ENCODE measurements around the gene UBE2O. TPM values are rescaled to one million over a fixed set of nuclear protein-coding genes. Genes with fewer than 3 reads are reported as not detected.
A peak's percentile ranks its signal among the peaks of the same experiment; 100 is the strongest.

Gene UBE2O
- total RNA-seq, 1 donor from 2014 or later = 20.9 TPM

DNA sequence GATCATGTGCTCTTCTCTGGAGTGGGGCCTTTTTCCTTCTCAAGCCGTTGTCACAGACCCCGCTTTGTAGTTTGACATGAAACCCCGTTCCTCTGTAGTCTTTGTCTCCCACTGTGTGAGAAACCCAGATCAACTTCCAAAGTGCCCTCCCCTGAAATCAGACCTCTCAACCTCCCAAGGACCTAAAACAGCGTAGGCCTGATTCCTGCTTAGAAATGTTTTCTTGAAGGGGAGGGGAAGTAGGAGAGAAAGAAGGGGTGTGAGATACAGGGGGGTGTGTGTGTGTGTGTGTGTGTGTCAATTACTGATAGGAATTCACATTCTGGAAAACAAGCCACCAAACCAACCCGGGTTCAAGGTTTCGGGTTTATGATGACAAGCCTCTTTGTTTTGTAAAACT is 1.4 kb downstream of the UBE2O start:
- no peaks in the 10 kb centered on the region for H3K36me3 ChIP-seq (ENCODE audit: control insufficient read depth in 3 of 3, insufficient read depth in 3 of 3, low read length in 3 of 3)
- H3K9me3 ChIP-seq (ENCODE audit: control insufficient read depth in 3 of 3, low read length in 3 of 3) = no peaks in the 10 kb centered on the region
- H3K4me3 ChIP-seq (ENCODE audit: low read length in 3 of 3) = peak overlapping the region in 2 of 3 donors; percentile 72 to 85
- H3K27me3 ChIP-seq (ENCODE audit: control insufficient read depth in 3 of 3, insufficient read depth in 3 of 3, low read length in 3 of 3) = no peaks in the 10 kb centered on the region
- no peak overlapping the region for H3K27ac ChIP-seq (ENCODE audit: low read depth, low read length)
- peak overlapping the region; percentile 38 to 90 (median 72) for H3K9ac ChIP-seq (ENCODE audit: low read depth in 1 of 3, low read length in 3 of 3)
- peaks cover 32 to 45% (median 39%) of the 10 kb centered on the region in 3 donors for H3K4me1 ChIP-seq (ENCODE audit: control insufficient read depth in 3 of 3, insufficient read depth in 3 of 3, low read length in 3 of 3)

DNA sequence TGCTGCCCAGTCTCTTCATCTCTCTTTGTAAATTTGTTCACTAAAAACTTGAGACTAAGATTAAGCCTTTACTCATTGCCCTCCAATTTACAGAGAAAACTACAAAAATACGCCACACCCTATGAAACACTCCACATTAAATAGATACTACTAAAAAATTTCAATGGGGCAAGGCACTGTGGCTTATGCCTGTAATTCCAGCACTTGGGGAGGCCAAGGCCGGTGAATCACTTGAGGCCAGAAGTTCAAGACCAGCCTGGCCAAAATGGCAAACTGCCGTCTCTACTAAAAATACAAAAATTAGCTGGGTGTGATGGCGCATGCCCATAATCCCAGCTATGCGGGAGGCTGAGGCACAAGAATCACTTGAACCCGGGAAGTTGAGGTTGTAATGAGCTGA is 3.8 kb downstream of the UBE2O start:
- Histone ChIP-seq H3K27me3 (ENCODE audit: control insufficient read depth in 3 of 3, insufficient read depth in 3 of 3, low read length in 3 of 3) (no peaks in the 10 kb centered on the region), H3K36me3 (ENCODE audit: control insufficient read depth in 3 of 3, insufficient read depth in 3 of 3, low read length in 3 of 3) (no peaks in the 10 kb centered on the region), H3K4me1 (ENCODE audit: control insufficient read depth in 3 of 3, insufficient read depth in 3 of 3, low read length in 3 of 3) (peaks cover 44 to 65% (median 58%) of the 10 kb centered on the region in 3 donors), H3K9me3 (ENCODE audit: control insufficient read depth in 3 of 3, low read length in 3 of 3) (no peaks in the 10 kb centered on the region), H3K27ac (ENCODE audit: low read depth, low read length) (no peak overlapping the region), H3K9ac (ENCODE audit: low read depth in 1 of 3, low read length in 3 of 3) (no peak overlapping the region), H3K4me3 (ENCODE audit: low read length in 3 of 3) (no peak overlapping the region)

DNA sequence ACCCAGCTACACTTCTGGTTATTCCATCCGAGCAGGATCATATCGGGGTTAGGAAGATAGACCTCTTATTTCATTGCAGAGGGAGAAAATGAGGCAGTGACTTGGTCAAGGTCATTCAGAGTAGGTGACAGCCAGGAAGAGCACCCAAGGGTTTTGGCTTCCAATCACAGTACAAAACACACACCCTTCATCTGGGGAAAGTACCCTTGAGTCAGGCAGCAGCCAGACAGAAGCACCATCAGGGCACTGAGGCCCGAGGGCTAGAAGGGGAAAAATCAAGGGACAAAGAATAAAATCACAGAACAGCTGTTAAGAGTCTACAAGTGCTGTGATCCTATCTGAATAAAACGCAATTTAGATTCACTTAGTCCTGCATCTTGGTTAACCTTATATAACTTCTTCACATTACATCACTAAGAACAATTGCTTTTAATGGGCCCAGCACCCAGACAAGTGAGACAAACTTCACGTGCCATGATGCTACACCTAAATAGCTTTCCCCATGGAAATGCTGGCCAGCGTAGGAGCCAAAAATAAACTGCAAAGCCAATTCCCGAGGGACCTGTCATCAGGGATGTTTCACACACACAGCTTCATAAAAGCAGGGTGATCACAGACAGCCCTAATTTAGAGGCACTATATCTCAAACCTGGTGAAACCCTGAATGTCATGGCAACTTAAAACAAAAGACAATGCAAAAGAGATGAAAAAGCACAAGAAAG is 4.9 kb downstream of the UBE2O start:
- Histone ChIP-seq H3K9me3 (ENCODE audit: control insufficient read depth in 3 of 3, low read length in 3 of 3) (no peaks in the 10 kb centered on the region), H3K27me3 (ENCODE audit: control insufficient read depth in 3 of 3, insufficient read depth in 3 of 3, low read length in 3 of 3) (no peaks in the 10 kb centered on the region), H3K9ac (ENCODE audit: low read depth in 1 of 3, low read length in 3 of 3) (peak overlapping the region in 1 of 3 donors; percentile 34), H3K36me3 (ENCODE audit: control insufficient read depth in 3 of 3, insufficient read depth in 3 of 3, low read length in 3 of 3) (no peaks in the 10 kb centered on the region), H3K27ac (ENCODE audit: low read depth, low read length) (peak overlapping the region; percentile 57), H3K4me1 (ENCODE audit: control insufficient read depth in 3 of 3, insufficient read depth in 3 of 3, low read length in 3 of 3) (peaks cover 44 to 65% (median 58%) of the 10 kb centered on the region in 3 donors), H3K4me3 (ENCODE audit: low read length in 3 of 3) (no peak overlapping the region)

DNA sequence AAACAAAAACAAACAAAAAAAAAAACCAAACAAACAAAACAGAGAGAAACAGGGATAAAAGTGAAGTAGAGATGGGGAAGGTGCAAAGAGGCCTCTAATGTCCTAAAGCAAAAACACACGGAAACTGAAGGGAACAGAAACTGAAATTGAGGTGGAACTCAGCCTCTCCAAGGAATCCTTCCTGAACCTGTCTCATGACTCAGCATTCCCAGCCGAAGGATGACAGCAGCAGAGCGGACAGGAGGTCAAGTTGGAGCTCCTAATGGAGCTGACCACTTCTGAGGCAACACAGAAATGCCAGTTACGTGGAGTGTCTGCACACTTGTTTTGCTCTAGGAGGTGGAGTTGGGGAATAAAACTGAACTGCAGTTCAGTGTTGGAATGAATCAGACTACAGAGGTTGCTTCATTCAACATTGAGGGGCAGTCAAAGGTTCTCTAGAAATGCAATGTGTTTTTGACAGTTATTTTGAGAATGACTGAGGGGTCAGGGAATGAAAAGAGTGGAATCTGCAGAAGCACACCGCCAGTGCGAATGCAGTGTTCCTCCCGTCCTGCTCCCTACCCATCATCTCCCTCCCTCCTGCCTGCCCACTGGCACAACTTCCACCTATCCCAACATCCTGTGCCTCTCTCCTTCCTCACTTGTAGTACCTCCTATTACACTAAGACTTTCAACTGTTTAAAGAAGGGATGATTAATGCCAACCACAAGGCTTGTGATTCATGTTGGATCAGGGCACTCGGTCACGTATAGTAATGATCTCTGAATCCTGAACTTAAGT is 6.3 kb downstream of the UBE2O start:
- Histone ChIP-seq H3K9me3 (ENCODE audit: control insufficient read depth in 3 of 3, low read length in 3 of 3) (no peaks in the 10 kb centered on the region), H3K36me3 (ENCODE audit: control insufficient read depth in 3 of 3, insufficient read depth in 3 of 3, low read length in 3 of 3) (no peaks in the 10 kb centered on the region), H3K4me1 (ENCODE audit: control insufficient read depth in 3 of 3, insufficient read depth in 3 of 3, low read length in 3 of 3) (peaks cover 37 to 63% (median 50%) of the 10 kb centered on the region in 3 donors), H3K27ac (ENCODE audit: low read depth, low read length) (peak overlapping the region; percentile 11), H3K27me3 (ENCODE audit: control insufficient read depth in 3 of 3, insufficient read depth in 3 of 3, low read length in 3 of 3) (no peaks in the 10 kb centered on the region), H3K4me3 (ENCODE audit: low read length in 3 of 3) (peak overlapping the region in 2 of 3 donors; percentile 6 to 38), H3K9ac (ENCODE audit: low read depth in 1 of 3, low read length in 3 of 3) (peak overlapping the region in 1 of 3 donors; percentile 46)

DNA sequence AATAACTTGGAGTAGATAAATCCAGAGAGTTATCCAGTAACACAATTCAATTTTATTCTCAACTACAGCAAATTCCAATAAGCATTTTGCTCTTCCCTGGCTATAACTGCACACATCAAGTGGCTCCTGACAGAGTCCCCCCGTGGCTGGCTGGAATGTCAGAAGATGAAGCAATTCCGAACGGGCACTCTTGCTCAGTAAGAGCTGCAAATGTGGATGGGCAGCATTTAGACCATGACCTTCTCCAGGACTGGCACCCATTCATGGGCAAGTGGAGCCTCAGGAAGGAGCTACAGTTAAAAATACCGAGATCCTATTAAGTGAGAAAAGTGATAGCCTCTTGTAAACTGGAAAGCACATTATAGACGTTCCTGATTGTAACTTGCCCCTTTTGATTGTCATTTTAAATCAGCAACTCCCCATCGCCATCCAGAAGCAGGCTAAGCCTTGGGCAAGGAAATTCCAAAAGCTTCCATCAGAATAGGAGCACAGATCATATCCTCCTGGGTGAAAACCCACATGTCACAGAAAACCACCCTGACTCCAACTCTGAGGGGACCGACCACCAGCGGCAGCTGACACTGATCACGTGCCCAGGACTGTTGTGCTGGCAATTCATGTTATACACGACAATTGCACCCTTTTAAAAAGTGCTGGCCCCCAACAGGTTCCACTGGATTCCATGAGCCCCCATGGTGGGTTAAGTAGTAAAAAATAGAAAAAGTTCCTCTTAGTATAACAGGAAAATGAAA is 7.1 kb downstream of the UBE2O start:
- H3K36me3 ChIP-seq (ENCODE audit: control insufficient read depth in 3 of 3, insufficient read depth in 3 of 3, low read length in 3 of 3) = no peaks in the 10 kb centered on the region
- H3K9ac ChIP-seq (ENCODE audit: low read depth in 1 of 3, low read length in 3 of 3) = peak overlapping the region in 1 of 3 donors; percentile 40
- peak overlapping the region; percentile 11 for H3K27ac ChIP-seq (ENCODE audit: low read depth, low read length)
- H3K4me3 ChIP-seq (ENCODE audit: low read length in 3 of 3) = peak overlapping the region in 1 of 3 donors; percentile 23
- H3K4me1 ChIP-seq (ENCODE audit: control insufficient read depth in 3 of 3, insufficient read depth in 3 of 3, low read length in 3 of 3) = peaks cover 32 to 58% (median 45%) of the 10 kb centered on the region in 3 donors
- H3K9me3 ChIP-seq (ENCODE audit: control insufficient read depth in 3 of 3, low read length in 3 of 3) = no peaks in the 10 kb centered on the region
- H3K27me3 ChIP-seq (ENCODE audit: control insufficient read depth in 3 of 3, insufficient read depth in 3 of 3, low read length in 3 of 3) = no peaks in the 10 kb centered on the region

DNA sequence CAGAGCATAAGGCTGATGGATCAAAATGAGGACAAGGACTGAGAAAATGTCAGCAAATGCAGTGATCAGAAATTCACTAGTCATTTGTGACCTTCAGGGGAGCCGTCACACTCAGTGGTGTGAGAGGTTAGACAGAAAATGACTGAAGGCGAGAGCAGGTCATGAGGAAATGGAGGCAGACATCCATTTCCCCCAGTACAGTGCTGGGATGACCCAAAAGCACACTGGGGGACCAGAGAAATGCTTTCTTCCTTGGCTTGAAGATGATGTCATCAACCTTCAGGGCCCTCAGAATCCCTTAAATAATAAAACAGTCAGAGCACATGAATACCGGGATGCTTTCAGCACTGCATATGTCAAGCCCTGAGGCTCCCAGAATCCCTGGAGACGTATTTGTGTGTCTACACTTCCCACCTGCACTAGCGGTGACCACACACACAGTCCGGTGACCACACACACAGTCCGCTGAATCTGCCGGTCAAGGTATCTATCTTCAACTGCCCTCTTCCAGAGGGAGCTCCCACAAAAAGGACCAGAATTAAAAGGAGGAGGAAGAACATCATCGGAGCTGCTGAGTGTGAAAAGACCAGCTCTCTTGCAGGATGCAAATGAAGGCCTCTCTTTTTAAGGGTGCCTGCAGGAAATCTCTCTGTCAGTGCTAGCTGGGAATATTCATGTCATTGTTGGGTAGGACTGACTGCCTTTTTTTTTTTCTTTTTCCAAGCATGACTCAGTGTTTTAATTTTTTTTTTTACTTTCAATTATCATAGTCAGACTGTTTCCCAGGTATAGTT is 8.2 kb downstream of the UBE2O start:
- H3K4me1 ChIP-seq (ENCODE audit: control insufficient read depth in 3 of 3, insufficient read depth in 3 of 3, low read length in 3 of 3) = peaks cover 32 to 57% (median 45%) of the 10 kb centered on the region in 3 donors
- no peak overlapping the region for H3K9ac ChIP-seq (ENCODE audit: low read depth in 1 of 3, low read length in 3 of 3)

DNA sequence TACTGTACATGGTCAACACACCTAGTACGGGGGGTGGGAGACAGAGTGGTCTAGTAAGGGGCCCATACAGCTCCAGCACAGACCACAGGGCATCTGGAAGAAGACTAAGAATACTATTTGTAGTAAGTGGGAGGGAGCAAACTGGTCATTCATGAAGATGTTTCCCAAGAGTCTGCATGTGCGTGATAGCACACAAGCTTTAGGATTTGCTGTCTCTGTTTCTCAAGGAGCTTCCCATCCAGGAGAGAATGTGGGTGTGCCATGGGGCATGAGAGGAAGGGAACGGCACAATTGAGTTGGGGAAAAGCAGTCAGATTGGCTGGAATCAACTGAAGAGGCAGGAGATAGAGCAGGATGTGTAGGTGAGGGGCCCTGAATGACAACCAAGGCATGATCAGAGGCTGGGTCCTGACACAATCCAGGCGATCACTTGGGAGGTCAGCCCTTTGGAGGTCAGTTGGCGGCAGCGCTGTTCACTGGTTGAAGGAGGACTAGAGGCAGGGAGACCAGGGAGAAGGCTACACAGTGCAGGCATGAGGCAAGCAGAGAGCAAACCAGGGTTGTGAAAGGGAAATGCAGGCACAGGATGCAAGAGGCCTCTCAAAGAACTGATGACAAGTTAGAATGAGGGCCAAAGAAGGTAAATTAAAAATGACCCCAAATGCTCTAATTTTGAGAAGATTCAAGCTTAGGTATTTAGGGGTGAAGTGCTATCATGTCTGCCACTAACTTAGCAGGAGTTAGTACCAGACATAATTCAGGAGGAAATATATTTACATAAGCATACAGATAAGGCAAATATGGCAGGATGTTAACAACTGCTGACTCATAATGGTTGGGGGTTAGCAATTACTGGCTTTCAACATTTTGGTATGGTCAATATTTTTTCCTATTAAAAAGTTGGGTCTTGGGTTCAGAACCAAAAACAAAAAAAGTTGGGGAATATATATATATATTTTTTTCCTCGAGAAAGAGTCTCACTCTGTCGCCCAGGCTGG is 10.3 kb downstream of the UBE2O start:
- no peaks in the 10 kb centered on the region for H3K27me3 ChIP-seq (ENCODE audit: control insufficient read depth in 3 of 3, insufficient read depth in 3 of 3, low read length in 3 of 3)
- no peak overlapping the region for H3K27ac ChIP-seq (ENCODE audit: low read depth, low read length)

More for the DNA sequence above, 8.2 kb downstream of the UBE2O start:
- no peak overlapping the region for H3K4me3 ChIP-seq (ENCODE audit: low read length in 3 of 3)
- no peaks in the 10 kb centered on the region for H3K36me3 ChIP-seq (ENCODE audit: control insufficient read depth in 3 of 3, insufficient read depth in 3 of 3, low read length in 3 of 3)
- H3K9me3 ChIP-seq (ENCODE audit: control insufficient read depth in 3 of 3, low read length in 3 of 3) = no peaks in the 10 kb centered on the region
- no peaks in the 10 kb centered on the region for H3K27me3 ChIP-seq (ENCODE audit: control insufficient read depth in 3 of 3, insufficient read depth in 3 of 3, low read length in 3 of 3)
- H3K27ac ChIP-seq (ENCODE audit: low read depth, low read length) = no peak overlapping the region

DNA sequence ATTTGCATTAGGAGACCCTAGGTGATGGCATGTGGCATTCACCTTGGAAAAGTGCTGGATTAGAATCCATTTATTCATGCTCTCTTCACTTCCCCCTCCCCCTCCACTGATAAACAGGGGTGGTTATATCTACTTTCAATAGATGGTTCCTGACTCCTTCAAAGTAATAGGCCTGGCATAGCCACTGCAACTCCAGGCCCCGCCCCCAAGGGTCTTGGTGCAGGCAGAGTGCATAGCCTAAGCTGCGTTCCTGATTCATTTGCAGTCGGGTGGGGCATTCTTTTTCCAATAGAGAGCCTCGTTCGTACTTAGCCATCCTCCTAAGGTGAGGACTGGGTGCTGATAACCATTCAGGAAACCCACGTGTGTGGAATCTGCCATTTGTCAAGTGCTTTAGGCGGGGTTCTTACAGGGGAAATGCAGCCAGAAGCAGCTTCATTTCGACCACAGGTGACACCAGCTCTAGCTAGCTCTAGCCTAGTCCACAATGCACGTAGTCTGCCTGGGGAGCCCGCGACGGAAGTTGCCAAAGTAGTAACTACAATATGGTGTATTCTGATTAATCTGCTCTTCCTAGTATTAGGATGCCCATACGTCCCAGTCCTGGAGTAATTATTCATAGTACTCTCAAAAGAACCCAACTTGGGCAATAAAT is 11.1 kb downstream of the UBE2O start:
- peaks cover 23 to 51% (median 35%) of the 10 kb centered on the region in 3 donors for H3K4me1 ChIP-seq (ENCODE audit: control insufficient read depth in 3 of 3, insufficient read depth in 3 of 3, low read length in 3 of 3)

More for the DNA sequence above, 10.3 kb downstream of the UBE2O start:
- Histone ChIP-seq H3K9ac (ENCODE audit: low read depth in 1 of 3, low read length in 3 of 3) (no peak overlapping the region), H3K36me3 (ENCODE audit: control insufficient read depth in 3 of 3, insufficient read depth in 3 of 3, low read length in 3 of 3) (no peaks in the 10 kb centered on the region), H3K4me1 (ENCODE audit: control insufficient read depth in 3 of 3, insufficient read depth in 3 of 3, low read length in 3 of 3) (peaks cover 29 to 55% (median 44%) of the 10 kb centered on the region in 3 donors), H3K4me3 (ENCODE audit: low read length in 3 of 3) (no peak overlapping the region), H3K9me3 (ENCODE audit: control insufficient read depth in 3 of 3, low read length in 3 of 3) (no peaks in the 10 kb centered on the region)

More for the DNA sequence above, 11.1 kb downstream of the UBE2O start:
- H3K4me3 ChIP-seq (ENCODE audit: low read length in 3 of 3) = no peak overlapping the region
- no peak overlapping the region for H3K27ac ChIP-seq (ENCODE audit: low read depth, low read length)
- H3K9ac ChIP-seq (ENCODE audit: low read depth in 1 of 3, low read length in 3 of 3) = no peak overlapping the region
- no peaks in the 10 kb centered on the region for H3K9me3 ChIP-seq (ENCODE audit: control insufficient read depth in 3 of 3, low read length in 3 of 3)
- no peaks in the 10 kb centered on the region for H3K36me3 ChIP-seq (ENCODE audit: control insufficient read depth in 3 of 3, insufficient read depth in 3 of 3, low read length in 3 of 3)
- H3K27me3 ChIP-seq (ENCODE audit: control insufficient read depth in 3 of 3, insufficient read depth in 3 of 3, low read length in 3 of 3) = no peaks in the 10 kb centered on the region

Measured in skeletal muscle tissue (tissue), 4 donors.